ENCODE results near the gene ACVR1C.

DNA sequence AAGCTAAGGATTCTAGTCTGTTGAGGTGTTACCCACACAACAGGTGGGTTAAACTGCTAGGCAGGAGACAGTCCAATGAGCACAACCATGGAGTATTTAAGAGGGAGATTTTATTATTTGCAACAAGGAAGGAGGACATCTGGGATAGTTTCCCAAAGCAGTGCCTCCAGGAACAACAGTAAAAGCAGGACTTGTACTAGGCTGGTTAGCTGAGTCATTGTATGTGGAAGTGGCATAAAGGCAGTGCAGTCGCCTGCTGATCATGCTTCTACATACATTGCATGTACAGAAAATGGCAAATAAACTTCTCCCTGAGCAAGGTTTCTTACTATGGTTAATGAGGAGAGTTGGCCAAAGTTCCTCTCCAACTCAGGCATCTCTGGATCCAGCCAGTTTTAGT lies 138.7 kb downstream of the ACVR1C start:
- no peak for TF ChIP-seq EZH2 (IDR thresholded peaks at IDR 0.05; ENCODE audit: insufficient read depth, low read length)
- TF ChIP-seq CTCF (IDR thresholded peaks at IDR 0.05; ENCODE audit: insufficient read depth, low read depth, low read length) = no peak
